Testis (tissue), 2 donors: ENCODE data around the gene SLC7A7.
"Not testable (repeated sequence)": the region's sequence is repeated elsewhere in the genome, so short reads cannot be mapped to it uniquely, and the experiment has no call there.

Experiments used
- POLR2A ChIP-seq: fragments of 450-650 bp; IDR thresholded peaks from one replicate; pipeline ENCODE4 v1.6.1; 2017; ENCODE audit warnings: antibody characterized with exemption, mild to moderate bottlenecking, moderate library complexity
- TF ChIP-seq, protein P1 (sequence below), 3 experiments: fragments of 450-650 bp in 2 of 3; fragments of 200-600 bp in 1 of 3; sonication (generic) in 1 of 3; IDR thresholded peaks; one replicate each; pipeline ENCODE4 v1.5.1; 2016 to 2019; ENCODE audit warnings: antibody characterized with exemption in 3 of 3, mild to moderate bottlenecking in 2 of 3, moderate library complexity in 1 of 3

DNA sequence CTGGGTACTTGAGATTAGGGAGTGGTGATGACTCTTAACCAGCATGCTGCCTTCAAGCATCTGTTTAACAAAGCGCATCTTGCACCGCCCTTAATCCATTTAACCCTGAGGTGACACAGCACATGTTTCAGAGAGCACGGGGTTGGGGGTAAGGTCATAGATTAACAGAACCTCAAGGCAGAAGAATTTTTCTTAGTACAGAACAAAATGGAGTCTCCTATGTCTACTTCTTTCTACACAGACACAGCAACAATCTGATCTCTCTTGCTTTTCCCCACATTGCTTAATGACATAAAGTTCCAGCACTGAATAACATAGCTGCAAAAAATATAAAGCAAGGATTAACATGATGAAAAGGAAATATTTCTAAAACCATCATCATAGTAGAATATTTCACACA is 89.9 kb downstream of the SLC7A7 start:
- TF ChIP-seq, protein P1, sequence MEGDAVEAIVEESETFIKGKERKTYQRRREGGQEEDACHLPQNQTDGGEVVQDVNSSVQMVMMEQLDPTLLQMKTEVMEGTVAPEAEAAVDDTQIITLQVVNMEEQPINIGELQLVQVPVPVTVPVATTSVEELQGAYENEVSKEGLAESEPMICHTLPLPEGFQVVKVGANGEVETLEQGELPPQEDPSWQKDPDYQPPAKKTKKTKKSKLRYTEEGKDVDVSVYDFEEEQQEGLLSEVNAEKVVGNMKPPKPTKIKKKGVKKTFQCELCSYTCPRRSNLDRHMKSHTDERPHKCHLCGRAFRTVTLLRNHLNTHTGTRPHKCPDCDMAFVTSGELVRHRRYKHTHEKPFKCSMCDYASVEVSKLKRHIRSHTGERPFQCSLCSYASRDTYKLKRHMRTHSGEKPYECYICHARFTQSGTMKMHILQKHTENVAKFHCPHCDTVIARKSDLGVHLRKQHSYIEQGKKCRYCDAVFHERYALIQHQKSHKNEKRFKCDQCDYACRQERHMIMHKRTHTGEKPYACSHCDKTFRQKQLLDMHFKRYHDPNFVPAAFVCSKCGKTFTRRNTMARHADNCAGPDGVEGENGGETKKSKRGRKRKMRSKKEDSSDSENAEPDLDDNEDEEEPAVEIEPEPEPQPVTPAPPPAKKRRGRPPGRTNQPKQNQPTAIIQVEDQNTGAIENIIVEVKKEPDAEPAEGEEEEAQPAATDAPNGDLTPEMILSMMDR (IDR thresholded peaks at IDR 0.05): not testable (repeated sequence)
- TF ChIP-seq POLR2A: not testable (repeated sequence)
